ENCODE data around the gene NCBP3. TPM values are rescaled to one million over a fixed set of nuclear protein-coding genes. Genes with fewer than 3 reads are reported as not detected.
A peak's percentile ranks its signal among the peaks of the same experiment; 100 is the strongest.

The NCBP3 gene
- total RNA-seq, 1 experiment from 2014 or later, result 28.1 TPM

DNA sequence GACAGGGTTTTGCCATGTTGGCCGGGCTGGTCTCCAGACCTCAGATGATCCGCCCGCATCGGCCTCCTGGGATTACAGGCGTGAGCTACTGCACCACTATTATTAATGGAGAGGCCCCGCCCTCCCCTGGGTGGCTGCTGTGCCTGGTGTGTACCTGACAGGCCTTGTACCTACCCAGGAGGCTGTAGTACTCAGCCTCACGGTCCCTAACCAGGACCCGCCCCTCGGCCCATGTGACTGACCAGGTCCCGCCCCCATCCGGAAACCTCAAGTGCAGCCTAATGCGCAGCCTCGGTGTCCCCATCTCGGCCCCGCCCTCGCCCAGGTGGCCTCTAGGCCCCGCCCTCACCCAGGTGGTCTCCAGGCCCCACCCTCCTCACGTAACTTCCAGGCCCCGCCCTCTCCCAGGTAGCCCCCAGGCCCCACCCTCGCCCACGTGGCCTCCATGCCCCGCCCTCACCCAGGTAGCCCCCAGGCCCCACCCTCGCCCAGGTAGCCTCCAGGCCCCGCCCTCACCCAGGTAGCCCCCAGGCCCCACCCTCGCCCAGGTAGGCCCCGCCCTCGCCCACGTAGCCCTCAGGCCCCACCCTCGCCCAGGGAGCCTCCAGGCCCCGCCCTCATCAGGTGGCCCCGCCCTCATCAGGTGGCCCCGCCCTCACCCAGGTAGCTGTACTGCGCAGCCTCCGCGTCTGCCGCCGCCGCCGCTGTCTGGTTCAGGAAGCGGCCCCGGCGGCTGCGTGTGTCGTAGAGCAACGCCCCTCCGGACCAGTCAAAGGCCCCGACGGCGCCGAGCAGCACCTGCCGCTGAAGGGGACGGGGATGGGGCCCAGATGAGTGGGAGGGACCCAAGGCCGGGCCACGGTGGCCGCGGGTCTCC is 91.3 kb downstream of the NCBP3 start:
- H3K27ac ChIP-seq (ENCODE audit: low read length), result no peak overlapping the region
- POLR2A ChIA-PET, result interaction anchor here (0.5 kb wide), 1 partner anchor 822 kb away, joined by 3 read pairs; no protein-coding TSS in a partner anchor
- intact Hi-C loops (cut with micrococcal nuclease; ENCODE audit: unreplicated experiment) (no loop called here), in situ Hi-C loops (cut with HindIII; ENCODE audit: low pct_unique_long_range_greater_than_20kb, low sequenced_read_pairs) (no loop called here)
- DNase-seq (ENCODE audit: low read depth, low spot score) (no peak), ATAC-seq (peak; percentile 86)
- H3K4me3 ChIP-seq (ENCODE audit: low read depth in 2 of 2, low read length in 2 of 2), result peak overlapping the region; percentile 9 to 24; a peak in 1 of 4 replicates
- no peaks in the 10 kb centered on the region for H3K36me3 ChIP-seq (ENCODE audit: control insufficient read depth, insufficient read depth, low read length)
- CTCF ChIA-PET, result interaction anchor here (0.7 to 1.2 kb wide), 2 partner anchors 17 to 53 kb away, joined by 3 to 9 read pairs; no protein-coding TSS in a partner anchor
- peaks cover 4% of the 10 kb centered on the region; the same call in 1 of the 2 replicates for H3K9me3 ChIP-seq (ENCODE audit: control insufficient read depth, insufficient read depth, low read depth, low read length)
- TF ChIP-seq TCF7L2 (IDR thresholded peaks at IDR 0.05; ENCODE audit: low read depth, low read length) (no peak), SIN3A (IDR thresholded peaks at IDR 0.05; ENCODE audit: borderline replicate concordance, insufficient read depth, low read depth, low read length) (no peak), POLR2AphosphoS5 (IDR thresholded peaks at IDR 0.05; ENCODE audit: low read depth, low read length) (no peak)
- TF ChIP-seq, protein P1, sequence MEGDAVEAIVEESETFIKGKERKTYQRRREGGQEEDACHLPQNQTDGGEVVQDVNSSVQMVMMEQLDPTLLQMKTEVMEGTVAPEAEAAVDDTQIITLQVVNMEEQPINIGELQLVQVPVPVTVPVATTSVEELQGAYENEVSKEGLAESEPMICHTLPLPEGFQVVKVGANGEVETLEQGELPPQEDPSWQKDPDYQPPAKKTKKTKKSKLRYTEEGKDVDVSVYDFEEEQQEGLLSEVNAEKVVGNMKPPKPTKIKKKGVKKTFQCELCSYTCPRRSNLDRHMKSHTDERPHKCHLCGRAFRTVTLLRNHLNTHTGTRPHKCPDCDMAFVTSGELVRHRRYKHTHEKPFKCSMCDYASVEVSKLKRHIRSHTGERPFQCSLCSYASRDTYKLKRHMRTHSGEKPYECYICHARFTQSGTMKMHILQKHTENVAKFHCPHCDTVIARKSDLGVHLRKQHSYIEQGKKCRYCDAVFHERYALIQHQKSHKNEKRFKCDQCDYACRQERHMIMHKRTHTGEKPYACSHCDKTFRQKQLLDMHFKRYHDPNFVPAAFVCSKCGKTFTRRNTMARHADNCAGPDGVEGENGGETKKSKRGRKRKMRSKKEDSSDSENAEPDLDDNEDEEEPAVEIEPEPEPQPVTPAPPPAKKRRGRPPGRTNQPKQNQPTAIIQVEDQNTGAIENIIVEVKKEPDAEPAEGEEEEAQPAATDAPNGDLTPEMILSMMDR (IDR thresholded peaks at IDR 0.05), result no peak
- TF ChIP-seq, protein P2, sequence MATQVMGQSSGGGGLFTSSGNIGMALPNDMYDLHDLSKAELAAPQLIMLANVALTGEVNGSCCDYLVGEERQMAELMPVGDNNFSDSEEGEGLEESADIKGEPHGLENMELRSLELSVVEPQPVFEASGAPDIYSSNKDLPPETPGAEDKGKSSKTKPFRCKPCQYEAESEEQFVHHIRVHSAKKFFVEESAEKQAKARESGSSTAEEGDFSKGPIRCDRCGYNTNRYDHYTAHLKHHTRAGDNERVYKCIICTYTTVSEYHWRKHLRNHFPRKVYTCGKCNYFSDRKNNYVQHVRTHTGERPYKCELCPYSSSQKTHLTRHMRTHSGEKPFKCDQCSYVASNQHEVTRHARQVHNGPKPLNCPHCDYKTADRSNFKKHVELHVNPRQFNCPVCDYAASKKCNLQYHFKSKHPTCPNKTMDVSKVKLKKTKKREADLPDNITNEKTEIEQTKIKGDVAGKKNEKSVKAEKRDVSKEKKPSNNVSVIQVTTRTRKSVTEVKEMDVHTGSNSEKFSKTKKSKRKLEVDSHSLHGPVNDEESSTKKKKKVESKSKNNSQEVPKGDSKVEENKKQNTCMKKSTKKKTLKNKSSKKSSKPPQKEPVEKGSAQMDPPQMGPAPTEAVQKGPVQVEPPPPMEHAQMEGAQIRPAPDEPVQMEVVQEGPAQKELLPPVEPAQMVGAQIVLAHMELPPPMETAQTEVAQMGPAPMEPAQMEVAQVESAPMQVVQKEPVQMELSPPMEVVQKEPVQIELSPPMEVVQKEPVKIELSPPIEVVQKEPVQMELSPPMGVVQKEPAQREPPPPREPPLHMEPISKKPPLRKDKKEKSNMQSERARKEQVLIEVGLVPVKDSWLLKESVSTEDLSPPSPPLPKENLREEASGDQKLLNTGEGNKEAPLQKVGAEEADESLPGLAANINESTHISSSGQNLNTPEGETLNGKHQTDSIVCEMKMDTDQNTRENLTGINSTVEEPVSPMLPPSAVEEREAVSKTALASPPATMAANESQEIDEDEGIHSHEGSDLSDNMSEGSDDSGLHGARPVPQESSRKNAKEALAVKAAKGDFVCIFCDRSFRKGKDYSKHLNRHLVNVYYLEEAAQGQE (IDR thresholded peaks at IDR 0.05; ENCODE audit: insufficient read depth in 1 of 2, low read depth in 2 of 2, low read length in 1 of 2), result no peak
- H3K27me3 ChIP-seq (ENCODE audit: control insufficient read depth, insufficient read depth, low read length), result no peaks in the 10 kb centered on the region
- BruUV-seq (replicated peaks), result no TSS peak
- no peaks in the 10 kb centered on the region for H3K4me1 ChIP-seq (ENCODE audit: control insufficient read depth, insufficient read depth, low read length)

DNA sequence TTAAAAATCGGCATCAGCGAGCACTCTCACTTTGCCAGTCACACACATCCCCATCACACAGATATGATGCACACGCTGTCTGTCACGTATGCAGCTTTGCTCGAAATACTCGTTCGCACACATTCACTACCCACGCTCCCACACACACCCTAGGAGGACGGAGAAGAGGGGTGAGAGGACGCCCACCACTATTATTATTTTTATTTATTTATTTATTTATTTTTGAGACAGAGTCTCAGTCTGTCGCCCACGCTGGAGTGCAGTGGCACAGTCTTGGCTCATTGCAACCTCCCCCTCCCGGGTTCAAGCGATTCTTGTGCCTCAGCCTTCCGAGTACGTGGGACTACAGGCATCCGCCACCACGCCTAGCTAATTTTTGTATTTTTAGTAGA is 92.0 kb downstream of the NCBP3 start:
- ATAC-seq, result no peak
- in situ Hi-C loops (cut with HindIII; ENCODE audit: low pct_unique_long_range_greater_than_20kb, low sequenced_read_pairs) (no loop called here), intact Hi-C loops (cut with micrococcal nuclease; ENCODE audit: unreplicated experiment) (no loop called here)
- no peak overlapping the region for H3K27ac ChIP-seq (ENCODE audit: low read length)
- TF ChIP-seq POLR2AphosphoS5 (IDR thresholded peaks at IDR 0.05; ENCODE audit: low read depth, low read length) (no peak), SIN3A (IDR thresholded peaks at IDR 0.05; ENCODE audit: borderline replicate concordance, insufficient read depth, low read depth, low read length) (no peak), TCF7L2 (IDR thresholded peaks at IDR 0.05; ENCODE audit: low read depth, low read length) (no peak)
- TF ChIP-seq, protein P1 (IDR thresholded peaks at IDR 0.05), result no peak
- TF ChIP-seq, protein P2 (IDR thresholded peaks at IDR 0.05; ENCODE audit: insufficient read depth in 1 of 2, low read depth in 2 of 2, low read length in 1 of 2), result no peak
- H3K9me3 ChIP-seq (ENCODE audit: control insufficient read depth, insufficient read depth, low read depth, low read length), result no peaks in the 10 kb centered on the region
- H3K36me3 ChIP-seq (ENCODE audit: control insufficient read depth, insufficient read depth, low read length), result no peaks in the 10 kb centered on the region
- CTCF ChIA-PET, result interaction anchor here (1.2 kb wide), 1 partner anchor 16 kb away, joined by 9 read pairs; no protein-coding TSS in a partner anchor
- POLR2A ChIA-PET, result no interaction called here
- BruUV-seq (replicated peaks), result no TSS peak
- H3K27me3 ChIP-seq (ENCODE audit: control insufficient read depth, insufficient read depth, low read length), result no peaks in the 10 kb centered on the region
- DNase-seq (ENCODE audit: low read depth, low spot score), result no peak
- H3K4me3 ChIP-seq (ENCODE audit: low read depth in 2 of 2, low read length in 2 of 2), result no peak overlapping the region
- H3K4me1 ChIP-seq (ENCODE audit: control insufficient read depth, insufficient read depth, low read length), result no peaks in the 10 kb centered on the region

All from Panc1 (cell line).